ENCODE measurements around the gene ZNF750. TPM values are rescaled to one million over a fixed set of nuclear protein-coding genes. Genes with fewer than 3 reads are reported as not detected.

Gene ZNF750
- total RNA-seq, 2 donors from 2014 or later: 7.0 to 10.3 TPM

DNA sequence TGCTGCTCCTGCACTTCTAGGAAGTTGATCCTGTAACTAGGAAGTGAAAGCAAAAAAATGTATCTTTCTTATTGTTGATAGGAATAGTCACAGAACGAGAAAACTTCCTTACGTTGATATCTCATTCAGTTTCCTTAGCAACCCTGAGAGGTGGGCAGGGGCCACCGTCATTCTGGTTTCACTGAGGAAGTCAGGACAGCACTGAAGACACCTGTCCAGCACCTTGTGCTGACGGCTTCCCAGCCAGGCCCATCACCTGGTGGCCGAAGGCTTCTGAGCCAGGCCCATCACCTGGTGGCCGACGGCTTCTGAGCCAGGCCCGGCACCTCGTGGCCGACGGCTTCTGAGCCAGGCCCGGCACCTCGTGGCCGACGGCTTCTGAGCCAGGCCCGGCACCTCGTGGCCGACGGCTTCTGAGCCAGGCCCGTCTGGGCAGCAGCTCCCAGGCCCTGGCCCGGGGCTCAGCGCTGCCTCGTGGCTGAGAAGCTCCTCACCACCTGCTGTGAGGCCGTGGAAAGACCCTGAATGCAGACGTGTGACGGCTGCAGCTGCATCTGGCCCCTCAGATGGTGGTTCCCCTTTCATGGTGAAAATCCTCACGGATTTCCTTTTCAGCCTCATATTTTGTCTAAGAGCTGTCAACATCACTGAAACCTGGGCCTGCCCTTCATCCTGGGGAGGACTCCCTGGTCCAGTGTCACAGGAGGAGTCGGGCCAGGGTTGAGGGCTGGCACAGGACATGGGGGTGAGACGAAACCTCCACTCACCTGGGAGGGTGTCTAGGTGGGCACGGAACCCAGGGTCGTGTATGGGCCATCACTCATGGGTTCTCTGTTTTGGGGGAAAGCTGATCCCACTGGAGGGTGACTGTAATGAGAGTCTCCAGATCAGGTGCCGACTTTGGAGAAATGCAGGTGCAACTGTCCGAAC lies 33.0 kb upstream of the ZNF750 start:
- Histone ChIP-seq H3K4me1 (replicated peaks) (peaks cover 17% of the 10 kb centered on the region), H3K27me3 (replicated peaks; ENCODE audit: insufficient read depth) (no peaks in the 10 kb centered on the region), H3K4me3 (no peak overlapping the region), H3K9me3 (no peaks in the 10 kb centered on the region), H3K36me3 (peaks cover 0 to 7% of the 10 kb centered on the region in 2 donors), H3K27ac (no peak overlapping the region)
- TF ChIP-seq POLR2AphosphoS5 (IDR thresholded peaks at IDR 0.05) (no peak), POLR2A (IDR thresholded peaks at IDR 0.05) (no peak)
- DNase-seq (ENCODE audit: low spot score): no peak
- intact Hi-C loops (cut with DNase I): loop anchor here (5.0 kb wide), 1 partner anchor 66 kb away; no protein-coding TSS in a partner anchor
- WGBS: 89% methylated on average over 26 of the region's 33 CpGs

DNA sequence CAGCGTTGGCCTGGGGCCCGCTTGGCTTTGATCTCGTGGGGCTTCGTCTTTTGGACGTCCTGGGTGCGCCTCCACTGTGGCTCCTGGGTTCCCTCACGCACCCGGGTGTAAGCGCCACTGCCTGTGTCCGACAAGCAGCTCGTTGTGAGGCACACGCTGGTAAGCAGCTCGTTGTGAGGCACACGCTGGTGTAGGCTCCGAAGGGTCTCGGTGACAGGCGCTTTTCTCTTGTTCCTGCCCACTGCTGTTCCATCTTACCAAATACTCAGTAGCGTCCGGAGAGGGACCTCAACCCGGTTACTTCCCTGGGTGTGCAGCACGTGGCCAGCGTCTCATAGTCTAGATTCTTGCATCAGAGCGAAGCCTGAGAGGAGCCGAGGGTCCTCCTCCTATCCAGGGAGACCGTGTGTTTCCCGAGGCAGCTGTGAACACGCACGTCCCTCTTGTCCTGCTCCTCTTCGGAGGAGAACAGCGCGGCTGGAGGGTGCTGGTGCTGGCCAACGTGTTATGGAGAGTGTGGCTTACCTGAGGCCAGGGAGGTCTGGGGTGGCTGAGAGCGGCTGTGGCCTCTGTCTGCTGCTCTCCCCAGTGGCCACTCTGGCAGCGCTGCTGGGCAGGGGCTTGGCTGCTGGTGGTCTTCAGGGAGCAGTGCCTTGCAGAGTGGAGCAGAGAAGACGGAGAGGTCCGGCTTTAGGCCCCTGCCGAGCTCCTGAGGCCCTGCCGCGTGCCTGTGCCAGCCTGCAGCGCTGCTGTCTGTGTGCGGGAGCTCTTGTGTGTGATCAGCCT lies 32.1 kb upstream of the ZNF750 start:
- 91% methylated on average over 41 of the region's 41 CpGs for WGBS
- DNase-seq (ENCODE audit: low spot score): no peak
- Histone ChIP-seq H3K9me3 (no peaks in the 10 kb centered on the region), H3K4me3 (no peak overlapping the region), H3K36me3 (peaks cover 0 to 7% of the 10 kb centered on the region in 2 donors), H3K27ac (no peak overlapping the region), H3K4me1 (replicated peaks) (peaks cover 12% of the 10 kb centered on the region), H3K27me3 (replicated peaks; ENCODE audit: insufficient read depth) (no peaks in the 10 kb centered on the region)
- intact Hi-C loops (cut with DNase I): loop anchor here (5.0 kb wide), 1 partner anchor 65 kb away; no protein-coding TSS in a partner anchor
- TF ChIP-seq, protein P1, sequence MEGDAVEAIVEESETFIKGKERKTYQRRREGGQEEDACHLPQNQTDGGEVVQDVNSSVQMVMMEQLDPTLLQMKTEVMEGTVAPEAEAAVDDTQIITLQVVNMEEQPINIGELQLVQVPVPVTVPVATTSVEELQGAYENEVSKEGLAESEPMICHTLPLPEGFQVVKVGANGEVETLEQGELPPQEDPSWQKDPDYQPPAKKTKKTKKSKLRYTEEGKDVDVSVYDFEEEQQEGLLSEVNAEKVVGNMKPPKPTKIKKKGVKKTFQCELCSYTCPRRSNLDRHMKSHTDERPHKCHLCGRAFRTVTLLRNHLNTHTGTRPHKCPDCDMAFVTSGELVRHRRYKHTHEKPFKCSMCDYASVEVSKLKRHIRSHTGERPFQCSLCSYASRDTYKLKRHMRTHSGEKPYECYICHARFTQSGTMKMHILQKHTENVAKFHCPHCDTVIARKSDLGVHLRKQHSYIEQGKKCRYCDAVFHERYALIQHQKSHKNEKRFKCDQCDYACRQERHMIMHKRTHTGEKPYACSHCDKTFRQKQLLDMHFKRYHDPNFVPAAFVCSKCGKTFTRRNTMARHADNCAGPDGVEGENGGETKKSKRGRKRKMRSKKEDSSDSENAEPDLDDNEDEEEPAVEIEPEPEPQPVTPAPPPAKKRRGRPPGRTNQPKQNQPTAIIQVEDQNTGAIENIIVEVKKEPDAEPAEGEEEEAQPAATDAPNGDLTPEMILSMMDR (IDR thresholded peaks at IDR 0.05): no peak
- no peak for TF ChIP-seq POLR2AphosphoS5 (IDR thresholded peaks at IDR 0.05)
- TF ChIP-seq POLR2A (IDR thresholded peaks at IDR 0.05): no peak

DNA sequence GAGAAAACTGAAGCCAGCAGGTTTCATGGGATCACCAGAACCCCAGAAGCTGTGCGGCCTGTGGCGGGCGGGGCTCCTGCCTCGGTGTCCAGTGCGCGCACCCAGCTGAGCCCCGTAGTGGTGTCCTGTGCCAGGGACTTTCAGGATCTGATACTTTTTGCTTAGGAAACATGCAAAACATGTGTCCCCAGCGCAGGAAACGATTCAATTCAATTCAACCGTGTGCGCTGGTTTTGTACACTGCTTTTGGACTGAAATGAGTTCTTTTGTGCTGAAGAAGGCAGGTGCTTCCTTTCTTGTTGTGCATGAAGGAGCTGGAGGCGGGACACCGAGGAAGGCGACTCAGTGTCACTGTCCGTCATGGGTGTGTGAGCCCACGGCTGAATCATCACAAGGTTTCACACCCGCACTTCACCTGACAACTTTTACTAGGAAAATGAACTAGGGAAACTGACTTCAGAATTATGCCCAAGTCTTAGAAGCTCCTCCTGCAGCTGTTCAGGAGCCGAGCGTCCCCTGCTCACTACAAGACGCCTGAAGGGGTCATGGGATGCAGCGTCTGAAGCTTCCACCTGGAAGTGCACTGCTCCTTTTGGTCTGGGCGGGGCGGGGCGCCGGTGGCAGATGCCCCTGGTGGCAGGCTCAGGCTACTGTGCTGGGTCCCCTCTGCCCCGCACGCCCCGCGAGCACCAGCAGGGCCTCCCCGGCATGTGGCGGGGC lies 31.4 kb upstream of the ZNF750 start:
- no peaks in the 10 kb centered on the region for H3K27me3 ChIP-seq (replicated peaks; ENCODE audit: insufficient read depth)
- intact Hi-C loops (cut with DNase I): loop anchor here (5.0 kb wide), 1 partner anchor 64 kb away; no protein-coding TSS in a partner anchor
- no peak for DNase-seq (ENCODE audit: low spot score)
- no peak overlapping the region for H3K4me3 ChIP-seq
- H3K27ac ChIP-seq: no peak overlapping the region
- WGBS: 88% methylated on average over 31 of the region's 31 CpGs
- H3K4me1 ChIP-seq (replicated peaks): peaks cover 7% of the 10 kb centered on the region
- H3K9me3 ChIP-seq: no peaks in the 10 kb centered on the region
- TF ChIP-seq, protein P1 (IDR thresholded peaks at IDR 0.05): no peak
- TF ChIP-seq POLR2A (IDR thresholded peaks at IDR 0.05): no peak
- no peak for TF ChIP-seq POLR2AphosphoS5 (IDR thresholded peaks at IDR 0.05)
- peaks cover 0 to 7% of the 10 kb centered on the region in 2 donors for H3K36me3 ChIP-seq

DNA sequence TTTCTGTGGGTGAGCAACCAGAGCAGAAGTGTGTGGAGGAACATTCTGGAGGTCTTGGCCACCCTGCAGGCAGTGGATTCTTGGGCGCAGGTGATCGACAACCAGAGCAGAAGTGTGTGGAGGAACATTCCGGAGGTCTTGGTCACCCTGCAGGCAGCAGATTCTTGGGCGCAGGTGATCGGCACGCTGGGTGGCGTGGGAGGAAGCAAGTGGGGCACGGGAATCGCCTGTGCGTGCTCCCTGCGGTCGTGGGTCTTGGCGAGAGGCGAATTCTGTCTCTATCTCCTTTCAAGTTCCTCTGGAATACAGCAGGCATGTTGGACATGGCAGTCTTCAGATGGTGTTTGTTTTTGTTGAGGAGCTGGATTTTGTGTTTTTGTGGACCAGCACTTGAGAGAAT lies 30.7 kb upstream of the ZNF750 start:
- TF ChIP-seq POLR2A (IDR thresholded peaks at IDR 0.05): no peak
- TF ChIP-seq, protein P1 (IDR thresholded peaks at IDR 0.05): no peak
- TF ChIP-seq POLR2AphosphoS5 (IDR thresholded peaks at IDR 0.05): no peak
- H3K27me3 ChIP-seq (replicated peaks; ENCODE audit: insufficient read depth): no peaks in the 10 kb centered on the region
- H3K4me3 ChIP-seq: no peak overlapping the region
- intact Hi-C loops (cut with DNase I): loop anchor here (5.0 kb wide), 1 partner anchor 63 kb away; no protein-coding TSS in a partner anchor
- H3K9me3 ChIP-seq: no peaks in the 10 kb centered on the region
- H3K36me3 ChIP-seq: peaks cover 0 to 7% of the 10 kb centered on the region in 2 donors
- H3K27ac ChIP-seq: no peak overlapping the region
- 98% methylated on average over 14 of the region's 14 CpGs for WGBS
- H3K4me1 ChIP-seq (replicated peaks): peaks cover 7% of the 10 kb centered on the region
- no peak for DNase-seq (ENCODE audit: low spot score)
